LNCAP (cell line): ENCODE results near the gene LYPD8.

Experiments used
- TF ChIP-seq, protein P1 (sequence below): fragments of 450-650 bp; IDR thresholded peaks from 2 replicates; pipeline ENCODE4 v1.5.1; 2017; ENCODE audit warnings: mild to moderate bottlenecking

The LYPD8 gene

DNA sequence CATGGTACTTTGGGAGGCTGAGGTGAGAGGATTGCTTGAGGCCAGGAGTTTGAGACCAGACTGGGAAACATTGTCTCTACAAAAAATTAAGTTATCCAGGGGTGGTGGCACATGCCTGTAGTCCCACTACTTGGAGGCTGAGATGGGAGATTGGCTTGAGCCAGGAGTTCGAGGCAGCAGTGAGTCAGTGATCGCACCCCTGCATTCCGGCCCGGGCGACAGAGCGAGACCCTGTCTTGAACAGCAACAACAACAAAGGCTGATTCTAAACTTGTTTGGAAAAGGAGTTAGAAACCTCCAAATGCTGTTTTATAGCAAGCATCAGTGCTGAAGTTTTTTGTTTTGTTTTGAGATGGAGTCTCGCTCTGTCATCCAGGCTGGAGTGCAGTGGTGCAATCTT is 14.7 kb downstream of the LYPD8 start:
- TF ChIP-seq, protein P1, sequence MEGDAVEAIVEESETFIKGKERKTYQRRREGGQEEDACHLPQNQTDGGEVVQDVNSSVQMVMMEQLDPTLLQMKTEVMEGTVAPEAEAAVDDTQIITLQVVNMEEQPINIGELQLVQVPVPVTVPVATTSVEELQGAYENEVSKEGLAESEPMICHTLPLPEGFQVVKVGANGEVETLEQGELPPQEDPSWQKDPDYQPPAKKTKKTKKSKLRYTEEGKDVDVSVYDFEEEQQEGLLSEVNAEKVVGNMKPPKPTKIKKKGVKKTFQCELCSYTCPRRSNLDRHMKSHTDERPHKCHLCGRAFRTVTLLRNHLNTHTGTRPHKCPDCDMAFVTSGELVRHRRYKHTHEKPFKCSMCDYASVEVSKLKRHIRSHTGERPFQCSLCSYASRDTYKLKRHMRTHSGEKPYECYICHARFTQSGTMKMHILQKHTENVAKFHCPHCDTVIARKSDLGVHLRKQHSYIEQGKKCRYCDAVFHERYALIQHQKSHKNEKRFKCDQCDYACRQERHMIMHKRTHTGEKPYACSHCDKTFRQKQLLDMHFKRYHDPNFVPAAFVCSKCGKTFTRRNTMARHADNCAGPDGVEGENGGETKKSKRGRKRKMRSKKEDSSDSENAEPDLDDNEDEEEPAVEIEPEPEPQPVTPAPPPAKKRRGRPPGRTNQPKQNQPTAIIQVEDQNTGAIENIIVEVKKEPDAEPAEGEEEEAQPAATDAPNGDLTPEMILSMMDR = no peak

- TF ChIP-seq, protein P1 = no peak
These were observed 15.9 kb downstream of the LYPD8 start for GRCh38 chr1:248739572-248740205.

- TF ChIP-seq, protein P1 = no peak
These were observed 18.1 kb downstream of the LYPD8 start for GRCh38 chr1:248737457-248737856.

GRCh38 chr1:248736977-248737376 is 18.6 kb downstream of the LYPD8 start:
- TF ChIP-seq, protein P1 = no peak

GRCh38 chr1:248733566-248733965 is 22.0 kb downstream of the LYPD8 start:
- TF ChIP-seq, protein P1 = no peak

DNA sequence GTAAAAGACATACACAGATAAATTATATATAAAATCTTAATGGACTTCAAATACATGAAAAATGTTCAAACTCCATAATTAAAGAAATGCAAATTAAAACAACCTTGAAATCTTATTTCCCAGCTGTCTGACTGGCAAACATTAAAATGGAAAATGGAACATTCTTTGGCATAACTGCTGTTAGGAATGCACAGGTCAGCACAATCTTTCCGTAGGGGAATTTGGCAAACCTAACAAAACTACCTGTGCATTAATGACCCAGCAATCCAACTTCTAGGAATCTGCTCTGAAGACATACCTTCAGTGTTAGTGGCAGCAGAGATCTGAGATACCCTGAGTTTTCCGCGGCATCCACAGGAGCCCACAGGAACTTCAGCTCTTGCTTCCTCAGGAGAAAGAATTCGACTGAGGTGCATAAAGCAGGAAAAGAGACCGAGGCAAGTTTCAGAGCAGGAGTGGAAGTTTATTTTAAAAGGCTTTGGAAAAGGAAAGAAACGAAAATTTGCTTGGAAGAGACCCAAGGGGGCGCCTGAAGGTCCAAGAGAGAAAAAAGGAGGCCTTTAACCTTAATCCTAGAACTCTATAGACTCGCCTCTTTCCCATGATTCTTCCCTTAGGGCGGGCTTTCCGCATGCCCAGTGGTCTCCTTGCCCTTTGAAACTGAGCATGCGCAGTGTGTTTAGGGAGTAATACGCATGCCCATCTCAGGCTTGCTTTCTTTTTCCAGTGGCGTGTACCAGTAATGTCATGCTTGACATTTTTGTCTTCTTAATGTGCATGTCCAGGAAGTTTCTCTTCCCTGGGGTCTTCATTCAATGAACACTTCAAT is 24.8 kb downstream of the LYPD8 start:
- TF ChIP-seq, protein P1 = no peak; the same call in 1 of the 2 replicates

DNA sequence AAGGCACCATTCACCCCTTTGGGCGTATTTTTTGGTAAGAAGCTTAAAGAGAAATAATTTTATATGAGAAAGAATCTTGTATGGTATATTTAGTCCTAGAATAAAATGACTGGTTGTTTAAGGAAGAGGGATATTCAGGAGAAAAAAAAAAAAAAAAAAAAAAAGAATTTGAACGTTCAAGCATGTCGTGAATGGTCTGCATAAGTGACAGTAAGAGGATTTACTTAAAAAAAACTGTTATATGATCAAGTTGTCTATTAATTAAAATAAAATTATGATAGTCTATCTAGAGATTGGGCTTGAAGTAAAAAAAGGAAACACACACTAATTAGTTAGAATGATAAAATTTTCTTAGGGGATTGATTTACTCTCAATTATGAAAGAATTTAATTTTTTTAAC is 41.3 kb downstream of the LYPD8 start:
- TF ChIP-seq, protein P1 = no peak
